GM12878 (cell line): ENCODE data around the gene MXI1. TPM values are rescaled to one million over a fixed set of nuclear protein-coding genes. Genes with fewer than 3 reads are reported as not detected.

Source experiments
- CHD2 ChIP-seq: IDR thresholded peaks from 2 replicates; pipeline ENCODE4 v1.6.1; 2011; ENCODE audit warnings: low read depth, low read length, improper control_type of control experiment, borderline replicate concordance
- EED ChIP-seq: sonication (generic); IDR thresholded peaks from 2 replicates; pipeline ENCODE4 v1.6.1; 2016; ENCODE audit warnings: antibody characterized with exemption, low read depth
- FOS ChIP-seq: IDR thresholded peaks from 3 replicates; pipeline ENCODE4 v1.6.1; 2011; ENCODE audit warnings: borderline replicate concordance; ENCODE audit not compliant: insufficient read length; ENCODE audit errors: extremely low read depth
- HDAC2 ChIP-seq: fragments of 200-600 bp; sonication (generic); IDR thresholded peaks from 2 replicates; pipeline ENCODE4 v1.6.1; 2017
- IKZF1 ChIP-seq: fragments of 450-650 bp; conservative IDR thresholded peaks from 2 replicates; pipeline ENCODE4 v1.6.1; 2017; ENCODE audit warnings: antibody characterized with exemption, mild to moderate bottlenecking
- KDM1A ChIP-seq: fragments of 200-600 bp; sonication (generic); IDR thresholded peaks from 2 replicates; pipeline ENCODE4 v1.6.1; 2016; ENCODE audit warnings: borderline replicate concordance
- MTA3 ChIP-seq: IDR thresholded peaks from 2 replicates; pipeline ENCODE4 v1.6.1; 2012; ENCODE audit warnings: low read length, inconsistent platforms, borderline replicate concordance
- MXI1 ChIP-seq: fragments of 150-350 bp; IDR thresholded peaks from 2 replicates; pipeline ENCODE4 v1.6.1; 2011; ENCODE audit warnings: low read depth, mild to moderate bottlenecking, inconsistent platforms, low read length, improper control_type of control experiment
- NFIC ChIP-seq: IDR thresholded peaks from 2 replicates; pipeline ENCODE4 v1.6.1; 2012; ENCODE audit warnings: low read depth, mild to moderate bottlenecking, inconsistent platforms, low read length, moderate library complexity
- POLR2A ChIP-seq: IDR thresholded peaks from 2 replicates; pipeline ENCODE4 v1.6.1; 2011; ENCODE audit warnings: low read depth, mild to moderate bottlenecking, low read length
- POU2F2 ChIP-seq: IDR thresholded peaks from 3 replicates; pipeline ENCODE4 v1.6.1; 2011; ENCODE audit warnings: low read depth, mild to moderate bottlenecking, low read length, borderline replicate concordance
- RELA ChIP-seq: fragments of 450-650 bp; IDR thresholded peaks from 2 replicates; pipeline ENCODE4 v1.8.0; 2014; ENCODE audit warnings: borderline replicate concordance; ENCODE audit not compliant: partially characterized antibody
- RUNX3 ChIP-seq: IDR thresholded peaks from 2 replicates; pipeline ENCODE4 v1.6.1; 2012; ENCODE audit warnings: low read length, inconsistent platforms
- SIX5 ChIP-seq: IDR thresholded peaks from 2 replicates; pipeline ENCODE4 v1.6.1; 2011; ENCODE audit warnings: mild to moderate bottlenecking, low read depth, low read length, moderate library complexity; ENCODE audit not compliant: severe bottlenecking
- TARDBP ChIP-seq: IDR thresholded peaks from 2 replicates; pipeline ENCODE4 v1.6.1; 2016; ENCODE audit warnings: borderline replicate concordance
- TBL1XR1 ChIP-seq: IDR thresholded peaks from 2 replicates; pipeline ENCODE4 v1.6.1; 2012; ENCODE audit warnings: low read depth, low read length, improper control_type of control experiment
- polyA plus RNA-seq, 11 experiments: library from polyadenylated mRNA; depleted of rRNA in 4 of 11; unstranded in 6 of 11; stranded (reverse) in 5 of 11; fragments of >200 nt; fragmentation: Nextera tagmentation in 4 of 11; fragmentation: Illumina TruSeq in 1 of 11; extraction: Ambion mirVana in 4 of 11; extraction: Trizol in 1 of 11; gene quantifications; 1 replicate in 1 of 11; 2 replicates in 10 of 11; pipeline versions ENCODE4 v1.2.1 to v1.2.3, GENCODE V29; 2011 to 2016; ENCODE audit warnings: inconsistent platforms in 2 of 11, missing spikeins in 2 of 11, low read depth in 1 of 11
- total RNA-seq, 4 experiments: library from RNA; depleted of rRNA in 3 of 4; stranded (reverse); fragments of >200 nt in 3 of 4; fragmentation: Illumina TruSeq in 1 of 4; extraction: Trizol in 1 of 4; gene quantifications; 2 replicates each; pipeline versions ENCODE4 v1.2.1 to v1.2.3, GENCODE V29; 2013 to 2021
- TF ChIP-seq, protein P1 (sequence below): fragments of 450-650 bp; formaldehyde crosslinking; IDR thresholded peaks from 2 replicates; pipeline ENCODE4 v1.5.0; 2022; ENCODE audit warnings: mild to moderate bottlenecking, missing genetic modification characterization
- TF ChIP-seq, protein P2 (sequence below): IDR thresholded peaks from 2 replicates; pipeline ENCODE4 v1.6.1; 2012; ENCODE audit warnings: improper control_type of control experiment, low read depth, low read length; ENCODE audit not compliant: insufficient replicate concordance
- TF ChIP-seq, protein P3 (sequence below): IDR thresholded peaks from 2 replicates; pipeline ENCODE4 v1.6.1; 2011; ENCODE audit warnings: low read depth, mild to moderate bottlenecking, low read length, moderate library complexity, borderline replicate concordance; ENCODE audit errors: extremely low read depth
- TF ChIP-seq, protein P4 (sequence below): IDR thresholded peaks from 2 replicates; pipeline ENCODE4 v1.6.1; 2012; ENCODE audit warnings: low read depth, low read length, improper control_type of control experiment
- TF ChIP-seq, protein P5 (sequence below): fragments of 450-650 bp; IDR thresholded peaks from 2 replicates; pipeline ENCODE4 v1.6.1; 2017; ENCODE audit warnings: borderline replicate concordance

MXI1 gene
- total and polyA plus RNA-seq, 10 of the 15 experiments (the other 5 are each of a cell fraction or from before 2014, with no cell fraction given) = 0.23 to 8.0 (median 0.41) TPM

DNA sequence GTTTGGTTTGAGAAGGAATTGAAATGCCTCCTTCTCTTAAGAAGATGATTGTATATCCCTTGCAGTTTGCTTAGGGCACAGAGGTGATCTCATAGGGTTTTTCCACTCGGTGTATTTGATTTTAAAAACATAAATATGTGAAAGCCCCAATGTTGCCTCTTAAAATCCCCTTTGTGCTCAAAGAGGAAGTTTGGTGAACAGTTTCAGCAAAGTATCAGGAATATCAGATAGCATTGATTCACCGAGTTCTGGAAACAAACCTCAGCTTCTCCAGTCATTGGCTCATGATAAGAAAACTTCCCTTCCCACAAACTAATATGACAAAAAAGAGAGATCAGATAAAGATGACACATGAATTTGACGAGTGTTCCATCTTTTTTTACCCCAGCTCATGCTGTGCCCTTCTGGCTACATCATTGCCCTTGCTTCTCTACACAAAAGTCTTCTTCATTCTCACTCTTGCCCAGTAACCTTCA lies 117.4 kb downstream of the MXI1 start (continued):
- TF ChIP-seq TARDBP (no peak), HDAC2 (no peak), FOS (no peak), CHD2 (no peak), TBL1XR1 (no peak), IKZF1 (peak; percentile 83), KDM1A (no peak), SIX5 (no peak), RELA (peak; percentile 63), MTA3 (no peak), POU2F2 (0 out of 3 replicates have a peak, but pooled peaks have one; percentile 45), MXI1 (no peak), EED (peak; percentile 40), NFIC (peak; percentile 91), POLR2A (no peak), RUNX3 (peak; percentile 39; the same call in 1 of the 2 replicates)
- TF ChIP-seq, protein P1, sequence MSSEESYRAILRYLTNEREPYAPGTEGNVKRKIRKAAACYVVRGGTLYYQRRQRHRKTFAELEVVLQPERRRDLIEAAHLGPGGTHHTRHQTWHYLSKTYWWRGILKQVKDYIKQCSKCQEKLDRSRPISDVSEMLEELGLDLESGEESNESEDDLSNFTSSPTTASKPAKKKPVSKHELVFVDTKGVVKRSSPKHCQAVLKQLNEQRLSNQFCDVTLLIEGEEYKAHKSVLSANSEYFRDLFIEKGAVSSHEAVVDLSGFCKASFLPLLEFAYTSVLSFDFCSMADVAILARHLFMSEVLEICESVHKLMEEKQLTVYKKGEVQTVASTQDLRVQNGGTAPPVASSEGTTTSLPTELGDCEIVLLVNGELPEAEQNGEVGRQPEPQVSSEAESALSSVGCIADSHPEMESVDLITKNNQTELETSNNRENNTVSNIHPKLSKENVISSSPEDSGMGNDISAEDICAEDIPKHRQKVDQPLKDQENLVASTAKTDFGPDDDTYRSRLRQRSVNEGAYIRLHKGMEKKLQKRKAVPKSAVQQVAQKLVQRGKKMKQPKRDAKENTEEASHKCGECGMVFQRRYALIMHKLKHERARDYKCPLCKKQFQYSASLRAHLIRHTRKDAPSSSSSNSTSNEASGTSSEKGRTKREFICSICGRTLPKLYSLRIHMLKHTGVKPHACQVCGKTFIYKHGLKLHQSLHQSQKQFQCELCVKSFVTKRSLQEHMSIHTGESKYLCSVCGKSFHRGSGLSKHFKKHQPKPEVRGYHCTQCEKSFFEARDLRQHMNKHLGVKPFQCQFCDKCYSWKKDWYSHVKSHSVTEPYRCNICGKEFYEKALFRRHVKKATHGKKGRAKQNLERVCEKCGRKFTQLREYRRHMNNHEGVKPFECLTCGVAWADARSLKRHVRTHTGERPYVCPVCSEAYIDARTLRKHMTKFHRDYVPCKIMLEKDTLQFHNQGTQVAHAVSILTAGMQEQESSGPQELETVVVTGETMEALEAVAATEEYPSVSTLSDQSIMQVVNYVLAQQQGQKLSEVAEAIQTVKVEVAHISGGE (CRISPR knock-in tag) = no peak
- TF ChIP-seq, protein P2, sequence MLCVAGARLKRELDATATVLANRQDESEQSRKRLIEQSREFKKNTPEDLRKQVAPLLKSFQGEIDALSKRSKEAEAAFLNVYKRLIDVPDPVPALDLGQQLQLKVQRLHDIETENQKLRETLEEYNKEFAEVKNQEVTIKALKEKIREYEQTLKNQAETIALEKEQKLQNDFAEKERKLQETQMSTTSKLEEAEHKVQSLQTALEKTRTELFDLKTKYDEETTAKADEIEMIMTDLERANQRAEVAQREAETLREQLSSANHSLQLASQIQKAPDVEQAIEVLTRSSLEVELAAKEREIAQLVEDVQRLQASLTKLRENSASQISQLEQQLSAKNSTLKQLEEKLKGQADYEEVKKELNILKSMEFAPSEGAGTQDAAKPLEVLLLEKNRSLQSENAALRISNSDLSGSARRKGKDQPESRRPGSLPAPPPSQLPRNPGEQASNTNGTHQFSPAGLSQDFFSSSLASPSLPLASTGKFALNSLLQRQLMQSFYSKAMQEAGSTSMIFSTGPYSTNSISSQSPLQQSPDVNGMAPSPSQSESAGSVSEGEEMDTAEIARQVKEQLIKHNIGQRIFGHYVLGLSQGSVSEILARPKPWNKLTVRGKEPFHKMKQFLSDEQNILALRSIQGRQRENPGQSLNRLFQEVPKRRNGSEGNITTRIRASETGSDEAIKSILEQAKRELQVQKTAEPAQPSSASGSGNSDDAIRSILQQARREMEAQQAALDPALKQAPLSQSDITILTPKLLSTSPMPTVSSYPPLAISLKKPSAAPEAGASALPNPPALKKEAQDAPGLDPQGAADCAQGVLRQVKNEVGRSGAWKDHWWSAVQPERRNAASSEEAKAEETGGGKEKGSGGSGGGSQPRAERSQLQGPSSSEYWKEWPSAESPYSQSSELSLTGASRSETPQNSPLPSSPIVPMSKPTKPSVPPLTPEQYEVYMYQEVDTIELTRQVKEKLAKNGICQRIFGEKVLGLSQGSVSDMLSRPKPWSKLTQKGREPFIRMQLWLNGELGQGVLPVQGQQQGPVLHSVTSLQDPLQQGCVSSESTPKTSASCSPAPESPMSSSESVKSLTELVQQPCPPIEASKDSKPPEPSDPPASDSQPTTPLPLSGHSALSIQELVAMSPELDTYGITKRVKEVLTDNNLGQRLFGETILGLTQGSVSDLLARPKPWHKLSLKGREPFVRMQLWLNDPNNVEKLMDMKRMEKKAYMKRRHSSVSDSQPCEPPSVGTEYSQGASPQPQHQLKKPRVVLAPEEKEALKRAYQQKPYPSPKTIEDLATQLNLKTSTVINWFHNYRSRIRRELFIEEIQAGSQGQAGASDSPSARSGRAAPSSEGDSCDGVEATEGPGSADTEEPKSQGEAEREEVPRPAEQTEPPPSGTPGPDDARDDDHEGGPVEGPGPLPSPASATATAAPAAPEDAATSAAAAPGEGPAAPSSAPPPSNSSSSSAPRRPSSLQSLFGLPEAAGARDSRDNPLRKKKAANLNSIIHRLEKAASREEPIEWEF = peak; percentile 88
- TF ChIP-seq, protein P3, sequence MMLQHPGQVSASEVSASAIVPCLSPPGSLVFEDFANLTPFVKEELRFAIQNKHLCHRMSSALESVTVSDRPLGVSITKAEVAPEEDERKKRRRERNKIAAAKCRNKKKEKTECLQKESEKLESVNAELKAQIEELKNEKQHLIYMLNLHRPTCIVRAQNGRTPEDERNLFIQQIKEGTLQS = no peak
- TF ChIP-seq, protein P4, sequence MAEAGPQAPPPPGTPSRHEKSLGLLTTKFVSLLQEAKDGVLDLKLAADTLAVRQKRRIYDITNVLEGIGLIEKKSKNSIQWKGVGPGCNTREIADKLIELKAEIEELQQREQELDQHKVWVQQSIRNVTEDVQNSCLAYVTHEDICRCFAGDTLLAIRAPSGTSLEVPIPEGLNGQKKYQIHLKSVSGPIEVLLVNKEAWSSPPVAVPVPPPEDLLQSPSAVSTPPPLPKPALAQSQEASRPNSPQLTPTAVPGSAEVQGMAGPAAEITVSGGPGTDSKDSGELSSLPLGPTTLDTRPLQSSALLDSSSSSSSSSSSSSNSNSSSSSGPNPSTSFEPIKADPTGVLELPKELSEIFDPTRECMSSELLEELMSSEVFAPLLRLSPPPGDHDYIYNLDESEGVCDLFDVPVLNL = no peak
- TF ChIP-seq, protein P5, sequence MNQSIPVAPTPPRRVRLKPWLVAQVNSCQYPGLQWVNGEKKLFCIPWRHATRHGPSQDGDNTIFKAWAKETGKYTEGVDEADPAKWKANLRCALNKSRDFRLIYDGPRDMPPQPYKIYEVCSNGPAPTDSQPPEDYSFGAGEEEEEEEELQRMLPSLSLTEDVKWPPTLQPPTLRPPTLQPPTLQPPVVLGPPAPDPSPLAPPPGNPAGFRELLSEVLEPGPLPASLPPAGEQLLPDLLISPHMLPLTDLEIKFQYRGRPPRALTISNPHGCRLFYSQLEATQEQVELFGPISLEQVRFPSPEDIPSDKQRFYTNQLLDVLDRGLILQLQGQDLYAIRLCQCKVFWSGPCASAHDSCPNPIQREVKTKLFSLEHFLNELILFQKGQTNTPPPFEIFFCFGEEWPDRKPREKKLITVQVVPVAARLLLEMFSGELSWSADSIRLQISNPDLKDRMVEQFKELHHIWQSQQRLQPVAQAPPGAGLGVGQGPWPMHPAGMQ = no peak
